ENCODE results near the gene MPZL2.

Gene MPZL2

DNA sequence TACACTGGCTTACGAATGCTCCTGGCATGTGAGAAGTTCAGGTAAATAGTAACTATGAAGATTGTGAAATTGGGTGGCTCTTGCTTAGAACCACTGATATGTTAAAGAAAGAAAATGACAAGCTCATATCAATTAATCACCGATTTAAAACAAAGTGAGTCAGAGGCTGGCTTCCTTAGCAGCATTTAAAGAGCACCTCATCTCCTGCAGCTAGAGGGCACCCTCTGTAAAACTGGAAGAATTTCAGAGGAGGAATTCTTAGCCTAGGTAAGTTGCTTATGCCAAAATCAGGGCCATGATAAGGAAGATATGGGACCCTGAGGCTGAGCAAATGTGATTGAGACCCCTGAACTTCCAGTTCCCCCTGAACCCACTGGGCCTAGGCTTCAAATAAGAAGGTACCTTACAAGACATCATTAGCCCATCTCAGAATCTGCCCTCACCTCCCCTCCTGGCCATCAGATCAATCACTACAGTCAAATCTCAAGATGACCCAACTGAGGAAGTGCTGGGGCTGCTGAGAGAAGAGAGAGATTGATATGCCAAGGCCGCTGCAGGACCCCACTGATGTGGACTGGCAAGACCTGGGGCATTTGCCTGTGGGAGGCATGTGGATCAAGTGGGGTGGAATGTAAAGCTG lies 31.8 kb upstream of the MPZL2 start:
- H4K20me1 ChIP-seq (ENCODE audit: insufficient read depth, low read length): no peaks in the 10 kb centered on the region
- H3K36me3 ChIP-seq (replicated peaks; ENCODE audit: low read depth, low read length): no peaks in the 10 kb centered on the region
- H3K9me3 ChIP-seq (ENCODE audit: insufficient read depth, low read length): no peaks in the 10 kb centered on the region
- H3K27ac ChIP-seq (ENCODE audit: low read length): no peak overlapping the region
- no peaks in the 10 kb centered on the region for H3K79me2 ChIP-seq (ENCODE audit: low read length)
- H3K9ac ChIP-seq (ENCODE audit: low read length): no peak overlapping the region
- peaks cover 11% of the 10 kb centered on the region; the same call in 1 of the 2 replicates for H3K27me3 ChIP-seq (ENCODE audit: low read depth, low read length)
- no peak overlapping the region for H3K4me2 ChIP-seq (ENCODE audit: low read length)
- TF ChIP-seq EZH2phosphoT487 (IDR thresholded peaks at IDR 0.05; ENCODE audit: low read depth) (no peak), CTCF (IDR thresholded peaks at IDR 0.05; ENCODE audit: low read depth, low read length) (peak; percentile 72)
- no peak overlapping the region for H2AFZ ChIP-seq (ENCODE audit: low read depth, low read length)
- H3K4me3 ChIP-seq (ENCODE audit: low read length): no peak overlapping the region
- H3K4me1 ChIP-seq (ENCODE audit: low read length): peaks cover 4% of the 10 kb centered on the region; the same call in 1 of the 2 replicates

GRCh38 chr11:118295199-118295598 lies 31.1 kb upstream of the MPZL2 start:
- Histone ChIP-seq H3K27me3 (ENCODE audit: low read depth, low read length) (peaks cover 9% of the 10 kb centered on the region; the same call in 1 of the 2 replicates), H3K79me2 (ENCODE audit: low read length) (no peaks in the 10 kb centered on the region), H3K36me3 (replicated peaks; ENCODE audit: low read depth, low read length) (no peaks in the 10 kb centered on the region), H2AFZ (ENCODE audit: low read depth, low read length) (no peak overlapping the region), H3K9me3 (ENCODE audit: insufficient read depth, low read length) (no peaks in the 10 kb centered on the region), H3K4me3 (ENCODE audit: low read length) (no peak overlapping the region), H4K20me1 (ENCODE audit: insufficient read depth, low read length) (no peaks in the 10 kb centered on the region), H3K9ac (ENCODE audit: low read length) (no peak overlapping the region), H3K4me2 (ENCODE audit: low read length) (no peak overlapping the region), H3K4me1 (ENCODE audit: low read length) (peaks cover 8% of the 10 kb centered on the region; the same call in 1 of the 2 replicates), H3K27ac (ENCODE audit: low read length) (no peak overlapping the region)
- TF ChIP-seq CTCF (IDR thresholded peaks at IDR 0.05; ENCODE audit: low read depth, low read length) (no peak), EZH2phosphoT487 (IDR thresholded peaks at IDR 0.05; ENCODE audit: low read depth) (no peak)

GRCh38 chr11:118294053-118294452 lies 30.0 kb upstream of the MPZL2 start:
- Histone ChIP-seq H2AFZ (ENCODE audit: low read depth, low read length) (no peak overlapping the region), H3K4me1 (ENCODE audit: low read length) (peaks cover 8% of the 10 kb centered on the region; the same call in 1 of the 2 replicates), H3K79me2 (ENCODE audit: low read length) (no peaks in the 10 kb centered on the region), H3K27ac (ENCODE audit: low read length) (no peak overlapping the region), H3K4me2 (ENCODE audit: low read length) (no peak overlapping the region), H3K27me3 (ENCODE audit: low read depth, low read length) (peaks cover 9% of the 10 kb centered on the region; the same call in 1 of the 2 replicates), H3K9me3 (ENCODE audit: insufficient read depth, low read length) (no peaks in the 10 kb centered on the region), H3K9ac (ENCODE audit: low read length) (no peak overlapping the region), H3K36me3 (replicated peaks; ENCODE audit: low read depth, low read length) (no peaks in the 10 kb centered on the region), H3K4me3 (ENCODE audit: low read length) (no peak overlapping the region), H4K20me1 (ENCODE audit: insufficient read depth, low read length) (no peaks in the 10 kb centered on the region)
- no peak for TF ChIP-seq EZH2phosphoT487 (IDR thresholded peaks at IDR 0.05; ENCODE audit: low read depth)
- no peak for TF ChIP-seq CTCF (IDR thresholded peaks at IDR 0.05; ENCODE audit: low read depth, low read length)

GRCh38 chr11:118291477-118292135 lies 27.5 kb upstream of the MPZL2 start:
- Histone ChIP-seq H3K27ac (ENCODE audit: low read length) (no peak overlapping the region), H3K9me3 (ENCODE audit: insufficient read depth, low read length) (no peaks in the 10 kb centered on the region), H3K4me3 (ENCODE audit: low read length) (no peak overlapping the region), H3K4me1 (ENCODE audit: low read length) (peaks cover 8% of the 10 kb centered on the region; the same call in 1 of the 2 replicates), H3K9ac (ENCODE audit: low read length) (no peak overlapping the region), H2AFZ (ENCODE audit: low read depth, low read length) (no peak overlapping the region), H3K4me2 (ENCODE audit: low read length) (peak overlapping the region; percentile 28), H3K27me3 (ENCODE audit: low read depth, low read length) (peaks cover 13% of the 10 kb centered on the region; the same call in 1 of the 2 replicates), H4K20me1 (ENCODE audit: insufficient read depth, low read length) (no peaks in the 10 kb centered on the region), H3K79me2 (ENCODE audit: low read length) (no peaks in the 10 kb centered on the region), H3K36me3 (replicated peaks; ENCODE audit: low read depth, low read length) (no peaks in the 10 kb centered on the region)
- TF ChIP-seq EZH2phosphoT487 (IDR thresholded peaks at IDR 0.05; ENCODE audit: low read depth) (no peak), CTCF (IDR thresholded peaks at IDR 0.05; ENCODE audit: low read depth, low read length) (no peak)
